ENCODE measurements around the gene ADCY7. TPM values are rescaled to one million over a fixed set of nuclear protein-coding genes. Genes with fewer than 3 reads are reported as not detected.

ADCY7 gene
- total and polyA plus RNA-seq, 9 of the 15 experiments (the other 6 are each of a cell fraction or from before 2014, with no cell fraction given) = 2.3 to 108 (median 28.6) TPM

DNA sequence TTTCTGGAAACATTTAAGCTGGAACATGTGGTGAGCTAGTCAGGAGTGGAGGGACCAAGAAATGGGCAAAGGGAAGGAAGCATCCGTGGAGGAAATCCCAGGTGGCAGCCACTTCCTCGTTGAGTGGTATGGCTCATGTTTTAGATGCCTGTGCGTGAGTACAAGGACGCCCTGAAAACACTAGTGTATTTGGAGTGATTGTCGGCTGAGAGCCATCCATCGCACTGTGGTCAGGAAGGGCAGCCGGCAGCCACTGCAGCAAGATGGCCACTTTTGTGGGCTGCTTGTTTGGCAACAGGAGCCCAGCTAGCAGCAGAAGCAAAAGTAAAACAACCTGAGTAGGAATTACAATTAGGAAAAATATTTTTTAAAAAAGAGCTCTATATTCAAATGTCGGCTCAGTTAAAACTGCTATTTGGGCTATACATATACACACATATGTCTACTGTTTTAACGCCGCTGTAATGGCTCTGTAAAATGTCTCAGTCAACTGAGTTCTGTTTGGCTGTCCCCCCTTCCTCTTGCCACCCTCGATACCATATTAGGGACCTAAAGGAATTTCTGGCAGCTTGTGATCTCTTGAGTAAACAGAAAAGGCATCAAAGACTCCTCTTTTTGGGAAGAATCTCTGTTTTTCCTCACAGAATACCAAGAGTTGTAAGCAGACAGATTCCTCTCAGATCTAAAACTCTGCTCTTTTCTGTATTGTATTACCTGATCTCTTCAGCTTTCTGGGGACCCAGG is 63.3 kb downstream of the ADCY7 start:
- H3K9me3 ChIP-seq (replicated peaks; ENCODE audit: control insufficient read depth, insufficient read depth, low read depth, low read length) = no peaks in the 10 kb centered on the region
- H3K4me1 ChIP-seq (replicated peaks in 1 of 2; ENCODE audit: control insufficient read depth in 2 of 2, insufficient read depth in 2 of 2, low read length in 2 of 2) = peaks cover 6 to 9% of the 10 kb centered on the region in 2 experiments; a peak in 4 of 5 replicates
- no peak overlapping the region for H2AFZ ChIP-seq (ENCODE audit: low read depth, low read length)
- peaks cover 9% of the 10 kb centered on the region; the same call in 2 of the 3 replicates for H3K79me2 ChIP-seq (ENCODE audit: control insufficient read depth, insufficient read depth, low read length)
- TF ChIP-seq SMARCA5 (IDR thresholded peaks at IDR 0.05) (no peak), MYNN (IDR thresholded peaks at IDR 0.05) (no peak), MYNN (CRISPR knock-in tag; IDR thresholded peaks at IDR 0.05) (no peak)
- H3K9ac ChIP-seq (ENCODE audit: insufficient read depth in 1 of 2, low read depth in 2 of 2, low read length in 2 of 2) = no peak overlapping the region
- H3K4me2 ChIP-seq (ENCODE audit: insufficient read depth, low read length) = no peak overlapping the region
- H3K4me3 ChIP-seq = no peak overlapping the region
- H3K36me3 ChIP-seq (ENCODE audit: control insufficient read depth, insufficient read depth, low read length) = peaks cover 92% of the 10 kb centered on the region
- in situ Hi-C loops (cut with MboI) = no loop called here
- ChIA-PET POLR2A (interaction anchor here (0.7 to 1.0 kb wide), 2 partner anchors 14 to 186 kb away, joined by 3 read pairs; no protein-coding TSS in a partner anchor), CTCF (ENCODE audit: low intra/inter-chr PET ratio) (no interaction called here)
- H3K27ac ChIP-seq (ENCODE audit: extremely low read depth, low read depth, low read length) = no peak overlapping the region
- 84% methylated on average over 11 of the region's 11 CpGs for WGBS (ENCODE audit: insufficient coverage, low coverage, missing lambda C conversion rate)
- H3K27me3 ChIP-seq (ENCODE audit: control insufficient read depth in 2 of 2, insufficient read depth in 2 of 2, low read length in 2 of 2) = no peaks in the 10 kb centered on the region
- no peaks in the 10 kb centered on the region for H3K9me1 ChIP-seq (ENCODE audit: control insufficient read depth, insufficient read depth, low read length)
- no TSS peak for BruUV-seq (replicated peaks)
- ATAC-seq (no peak), DNase-seq (ENCODE audit: extremely low read depth in 1 of 4, low spot score in 3 of 4) (no peak), FAIRE-seq (no peak)
- intact Hi-C loops (cut with micrococcal nuclease) = no loop called here
- no peaks in the 10 kb centered on the region for H4K20me1 ChIP-seq (replicated peaks; ENCODE audit: control insufficient read depth, insufficient read depth, low read length)

DNA sequence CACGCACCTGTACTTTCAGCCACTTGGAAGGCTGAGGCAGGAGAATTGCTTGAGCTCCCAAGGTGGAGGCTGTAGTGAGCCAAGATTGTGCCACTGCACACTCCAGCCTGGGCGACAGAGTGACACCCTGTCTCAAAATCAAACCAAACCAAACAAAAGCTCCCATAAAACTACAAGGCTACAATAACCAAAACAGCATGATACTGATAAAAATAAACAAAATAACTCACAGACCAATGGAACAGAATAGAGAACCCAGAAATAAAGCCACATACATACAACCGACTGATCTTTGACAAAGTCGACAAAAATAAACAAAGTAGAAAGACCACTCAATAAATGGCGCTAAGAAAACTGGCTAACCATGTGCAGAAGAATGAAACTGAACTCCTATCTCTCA is 65.2 kb downstream of the ADCY7 start:
- H4K20me1 ChIP-seq (replicated peaks; ENCODE audit: control insufficient read depth, insufficient read depth, low read length) = no peaks in the 10 kb centered on the region
- H3K36me3 ChIP-seq (ENCODE audit: control insufficient read depth, insufficient read depth, low read length) = peaks cover 86% of the 10 kb centered on the region
- WGBS (ENCODE audit: insufficient coverage, low coverage, missing lambda C conversion rate) = 79% methylated on average over 5 of the region's 5 CpGs
- no peak for ATAC-seq
- no peak for DNase-seq (ENCODE audit: extremely low read depth in 1 of 4, low spot score in 3 of 4)
- no TSS peak for BruUV-seq (replicated peaks)
- H2AFZ ChIP-seq (ENCODE audit: low read depth, low read length) = no peak overlapping the region
- H3K9ac ChIP-seq (ENCODE audit: insufficient read depth in 1 of 2, low read depth in 2 of 2, low read length in 2 of 2) = no peak overlapping the region
- CTCF ChIA-PET (ENCODE audit: low intra/inter-chr PET ratio) = no interaction called here
- no peaks in the 10 kb centered on the region for H3K27me3 ChIP-seq (ENCODE audit: control insufficient read depth in 2 of 2, insufficient read depth in 2 of 2, low read length in 2 of 2)
- FAIRE-seq = no peak
- H3K27ac ChIP-seq (ENCODE audit: extremely low read depth, low read depth, low read length) = no peak overlapping the region
- no peaks in the 10 kb centered on the region for H3K9me1 ChIP-seq (ENCODE audit: control insufficient read depth, insufficient read depth, low read length)
- H3K9me3 ChIP-seq (replicated peaks; ENCODE audit: control insufficient read depth, insufficient read depth, low read depth, low read length) = no peaks in the 10 kb centered on the region
- H3K4me3 ChIP-seq = no peak overlapping the region
- peaks cover 6 to 18% of the 10 kb centered on the region in 2 experiments for H3K4me1 ChIP-seq (replicated peaks in 1 of 2; ENCODE audit: control insufficient read depth in 2 of 2, insufficient read depth in 2 of 2, low read length in 2 of 2)
- no peak overlapping the region for H3K4me2 ChIP-seq (ENCODE audit: insufficient read depth, low read length)
- POLR2A ChIA-PET = no interaction called here
- intact Hi-C loops (cut with micrococcal nuclease) = no loop called here
- H3K79me2 ChIP-seq (ENCODE audit: control insufficient read depth, insufficient read depth, low read length) = peaks cover 9% of the 10 kb centered on the region; the same call in 2 of the 3 replicates
- in situ Hi-C loops (cut with MboI) = no loop called here
- TF ChIP-seq XRCC3 (IDR thresholded peaks at IDR 0.05) (no peak), ZNF253 (CRISPR knock-in tag; conservative IDR thresholded peaks at IDR 0.05) (no peak), NCOA2 (IDR thresholded peaks at IDR 0.05; ENCODE audit: partially characterized antibody in 2 of 2) (no peak), MYNN (IDR thresholded peaks at IDR 0.05) (no peak), MYNN (CRISPR knock-in tag; IDR thresholded peaks at IDR 0.05) (no peak), ZFP1 (CRISPR knock-in tag; IDR thresholded peaks at IDR 0.05) (no peak), ZNF133 (CRISPR knock-in tag; IDR thresholded peaks at IDR 0.05) (no peak), KAT2B (IDR thresholded peaks at IDR 0.05; ENCODE audit: low read depth, low read length) (no peak), FOXJ2 (tag; IDR thresholded peaks at IDR 0.05) (no peak), PHB (CRISPR knock-in tag; IDR thresholded peaks at IDR 0.05) (no peak), EP300 (IDR thresholded peaks at IDR 0.05; ENCODE audit: low read length) (no peak), CBFB (CRISPR knock-in tag; IDR thresholded peaks at IDR 0.05) (no peak)
- TF ChIP-seq, protein P1, sequence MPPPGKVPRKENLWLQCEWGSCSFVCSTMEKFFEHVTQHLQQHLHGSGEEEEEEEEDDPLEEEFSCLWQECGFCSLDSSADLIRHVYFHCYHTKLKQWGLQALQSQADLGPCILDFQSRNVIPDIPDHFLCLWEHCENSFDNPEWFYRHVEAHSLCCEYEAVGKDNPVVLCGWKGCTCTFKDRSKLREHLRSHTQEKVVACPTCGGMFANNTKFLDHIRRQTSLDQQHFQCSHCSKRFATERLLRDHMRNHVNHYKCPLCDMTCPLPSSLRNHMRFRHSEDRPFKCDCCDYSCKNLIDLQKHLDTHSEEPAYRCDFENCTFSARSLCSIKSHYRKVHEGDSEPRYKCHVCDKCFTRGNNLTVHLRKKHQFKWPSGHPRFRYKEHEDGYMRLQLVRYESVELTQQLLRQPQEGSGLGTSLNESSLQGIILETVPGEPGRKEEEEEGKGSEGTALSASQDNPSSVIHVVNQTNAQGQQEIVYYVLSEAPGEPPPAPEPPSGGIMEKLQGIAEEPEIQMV (tag; conservative IDR thresholded peaks at IDR 0.05; ENCODE audit: low read depth) = no peak
- TF ChIP-seq, protein P2, sequence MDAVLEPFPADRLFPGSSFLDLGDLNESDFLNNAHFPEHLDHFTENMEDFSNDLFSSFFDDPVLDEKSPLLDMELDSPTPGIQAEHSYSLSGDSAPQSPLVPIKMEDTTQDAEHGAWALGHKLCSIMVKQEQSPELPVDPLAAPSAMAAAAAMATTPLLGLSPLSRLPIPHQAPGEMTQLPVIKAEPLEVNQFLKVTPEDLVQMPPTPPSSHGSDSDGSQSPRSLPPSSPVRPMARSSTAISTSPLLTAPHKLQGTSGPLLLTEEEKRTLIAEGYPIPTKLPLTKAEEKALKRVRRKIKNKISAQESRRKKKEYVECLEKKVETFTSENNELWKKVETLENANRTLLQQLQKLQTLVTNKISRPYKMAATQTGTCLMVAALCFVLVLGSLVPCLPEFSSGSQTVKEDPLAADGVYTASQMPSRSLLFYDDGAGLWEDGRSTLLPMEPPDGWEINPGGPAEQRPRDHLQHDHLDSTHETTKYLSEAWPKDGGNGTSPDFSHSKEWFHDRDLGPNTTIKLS (IDR thresholded peaks at IDR 0.05; ENCODE audit: borderline replicate concordance, low read depth) = no peak
